H9 (cell line): ENCODE data around the gene OTOL1. TPM values are rescaled to one million over a fixed set of nuclear protein-coding genes. Genes with fewer than 3 reads are reported as not detected.

Experiments used
- DNase-seq: peaks from one replicate; pipeline ENCODE4 v3.0.0-alpha.2; 2017
- H2AFZ ChIP-seq: one replicate; pipeline ENCODE4 v1.6.1; 2013; ENCODE audit warnings: mild to moderate bottlenecking, low read length, control low read depth, moderate library complexity
- H2AK5ac ChIP-seq: 2 replicates; pipeline ENCODE4 v1.6.1; 2013; ENCODE audit warnings: low read length, control low read depth, mixed read lengths; ENCODE audit not compliant: insufficient read length
- H2BK120ac ChIP-seq: one replicate; pipeline ENCODE4 v1.6.1; 2013; ENCODE audit warnings: low read depth, mild to moderate bottlenecking, low read length, control low read depth, inconsistent platforms; ENCODE audit not compliant: poor library complexity, severe bottlenecking
- H2BK12ac ChIP-seq: 2 replicates; pipeline ENCODE4 v1.6.1; 2013; ENCODE audit warnings: low read length, control low read depth, mixed read lengths, low read depth; ENCODE audit not compliant: insufficient read length
- H2BK15ac ChIP-seq: 2 replicates; pipeline ENCODE4 v1.6.1; 2013; ENCODE audit warnings: low read depth, low read length, control low read depth
- H2BK20ac ChIP-seq: one replicate; pipeline ENCODE4 v1.6.1; 2013; ENCODE audit warnings: low read depth, mild to moderate bottlenecking, low read length, control low read depth, inconsistent platforms; ENCODE audit not compliant: poor library complexity, severe bottlenecking
- H2BK5ac ChIP-seq: 2 replicates; pipeline ENCODE4 v1.6.1; 2013; ENCODE audit warnings: low read length, control low read depth, mixed read lengths; ENCODE audit not compliant: insufficient read length
- H3K14ac ChIP-seq: 2 replicates; pipeline ENCODE4 v1.6.1; 2013; ENCODE audit warnings: low read length, control low read depth; ENCODE audit not compliant: insufficient read depth
- H3K18ac ChIP-seq: 2 replicates; pipeline ENCODE4 v1.6.1; 2013; ENCODE audit warnings: low read depth, mild to moderate bottlenecking, mixed read lengths, low read length, control low read depth; ENCODE audit not compliant: insufficient read length
- H3K23ac ChIP-seq: 2 replicates; pipeline ENCODE4 v1.6.1; 2013; ENCODE audit warnings: low read length, control low read depth, mixed read lengths, low read depth; ENCODE audit not compliant: insufficient read length
- H3K23me2 ChIP-seq: 2 replicates; pipeline ENCODE4 v1.6.1; 2013; ENCODE audit warnings: low read depth, mild to moderate bottlenecking, mixed read lengths, low read length, control low read depth; ENCODE audit not compliant: insufficient read length, poor library complexity, severe bottlenecking
- H3K27ac ChIP-seq: 2 replicates; pipeline ENCODE4 v1.5.1; 2013; ENCODE audit warnings: low read length, control low read depth, mixed read lengths, low read depth; ENCODE audit not compliant: insufficient read length
- H3K27me3 ChIP-seq: 2 replicates; pipeline ENCODE4 v1.6.1; 2013; ENCODE audit warnings: low read length, control low read depth, inconsistent platforms; ENCODE audit not compliant: insufficient read depth
- H3K4ac ChIP-seq: 2 replicates; pipeline ENCODE4 v1.6.1; 2013; ENCODE audit warnings: low read depth, mild to moderate bottlenecking, control low read depth, inconsistent platforms, low read length, moderate library complexity
- H3K4me1 ChIP-seq: 2 replicates; pipeline ENCODE4 v1.6.1; 2013; ENCODE audit warnings: low read length, control low read depth, inconsistent platforms; ENCODE audit not compliant: insufficient read depth
- H3K4me2 ChIP-seq: 2 replicates; pipeline ENCODE4 v1.6.1; 2013; ENCODE audit warnings: low read length, control low read depth, mixed read lengths; ENCODE audit not compliant: insufficient read length, insufficient read depth
- H3K56ac ChIP-seq: 2 replicates; pipeline ENCODE4 v1.6.1; 2013; ENCODE audit warnings: low read depth, mild to moderate bottlenecking, mixed read lengths, low read length, control low read depth; ENCODE audit not compliant: insufficient read length
- H3K79me1 ChIP-seq: 2 replicates; pipeline ENCODE4 v1.6.1; 2013; ENCODE audit warnings: low read depth, mild to moderate bottlenecking, moderate library complexity, low read length, control low read depth, inconsistent platforms; ENCODE audit not compliant: insufficient read depth, poor library complexity, severe bottlenecking
- H3K79me2 ChIP-seq: 2 replicates; pipeline ENCODE4 v1.6.1; 2013; ENCODE audit warnings: low read length, control low read depth, inconsistent platforms; ENCODE audit not compliant: insufficient read depth
- H3K9ac ChIP-seq: 2 replicates; pipeline ENCODE4 v1.6.1; 2013; ENCODE audit warnings: low read length, control low read depth, mixed read lengths; ENCODE audit not compliant: insufficient read length; ENCODE audit errors: extremely low read depth
- H3K9me3 ChIP-seq: one replicate; pipeline ENCODE4 v1.6.1; 2013; ENCODE audit warnings: low read depth, low read length, inconsistent platforms; ENCODE audit not compliant: control insufficient read depth
- H3T11ph ChIP-seq: one replicate; pipeline ENCODE4 v1.6.1; 2013; ENCODE audit warnings: mild to moderate bottlenecking, low read length, control low read depth, inconsistent platforms
- H4K20me1 ChIP-seq: one replicate; pipeline ENCODE4 v1.6.1; 2013; ENCODE audit not compliant: control insufficient read depth, insufficient read length, insufficient read depth
- H4K5ac ChIP-seq: 2 replicates; pipeline ENCODE4 v1.6.1; 2013; ENCODE audit warnings: low read depth, mild to moderate bottlenecking, mixed read lengths, low read length, control low read depth; ENCODE audit not compliant: insufficient read length
- H4K8ac ChIP-seq: replicated peaks from 2 replicates; pipeline ENCODE4 v1.6.1; 2013; ENCODE audit warnings: low read length, control low read depth, mixed read lengths, low read depth; ENCODE audit not compliant: insufficient read length
- H4K91ac ChIP-seq: 2 replicates; pipeline ENCODE4 v1.6.1; 2013; ENCODE audit warnings: low read depth, mild to moderate bottlenecking, moderate library complexity, mixed read lengths, low read length, control low read depth; ENCODE audit not compliant: insufficient read length
- H3K27ac Mint-ChIP-seq, 3 experiments: 2 replicates in 2 of 3; 3 replicates in 1 of 3; pipeline ENCODE4 v1.8.0; 2020 to 2021; ENCODE audit warnings: mixed read lengths in 3 of 3, mild to moderate bottlenecking in 1 of 3, moderate library complexity in 1 of 3
- H3K27me3 Mint-ChIP-seq: 2 replicates; pipeline ENCODE4 v1.8.0; 2021; ENCODE audit warnings: low read depth, mild to moderate bottlenecking, moderate library complexity, mixed read lengths
- H3K36me3 Mint-ChIP-seq, 3 experiments: 2 replicates in 2 of 3; 3 replicates in 1 of 3; pipeline ENCODE4 v1.8.0; 2020 to 2021; ENCODE audit warnings: low read depth in 3 of 3, mixed read lengths in 3 of 3; ENCODE audit not compliant: insufficient read depth in 1 of 3
- H3K4me1 Mint-ChIP-seq, 2 experiments: 2 replicates each; pipeline ENCODE4 v1.8.0; 2020; ENCODE audit warnings: mixed read lengths in 2 of 2
- H3K4me3 Mint-ChIP-seq, 2 experiments: 2 replicates in 1 of 2; 3 replicates in 1 of 2; pipeline ENCODE4 v1.8.0; 2020 to 2021; ENCODE audit warnings: mild to moderate bottlenecking in 2 of 2, mixed read lengths in 2 of 2, moderate library complexity in 1 of 2
- H3K9me3 Mint-ChIP-seq, 2 experiments: 2 replicates in 1 of 2; 3 replicates in 1 of 2; pipeline ENCODE4 v1.8.0; 2020; ENCODE audit warnings: mild to moderate bottlenecking in 2 of 2, mixed read lengths in 2 of 2, moderate library complexity in 1 of 2
- WGBS: extraction: QIAGEN DNeasy Blood & Tissue Kit; methylation state at CpG from one replicate; pipeline ENCODE4 v1.1.7; 2013; ENCODE audit warnings: missing lambda C conversion rate, low lambda C conversion rate, mixed read lengths; ENCODE audit not compliant: insufficient read length; ENCODE audit errors: extremely low coverage; 5-methylcytosine and 5-hydroxymethylcytosine counted together
- total RNA-seq: library from RNA; stranded (reverse); gene quantifications from 2 replicates; pipeline ENCODE4 v1.2.1, GENCODE V29; 2021
- TF ChIP-seq, protein P1 (sequence below): fragments of 200-600 bp; sonication (generic); conservative IDR thresholded peaks from 3 replicates; pipeline ENCODE4 v1.8.0; 2021; ENCODE audit warnings: antibody characterized with exemption, mild to moderate bottlenecking

OTOL1 gene
- total RNA-seq, 1 experiment from 2014 or later = not detected

DNA sequence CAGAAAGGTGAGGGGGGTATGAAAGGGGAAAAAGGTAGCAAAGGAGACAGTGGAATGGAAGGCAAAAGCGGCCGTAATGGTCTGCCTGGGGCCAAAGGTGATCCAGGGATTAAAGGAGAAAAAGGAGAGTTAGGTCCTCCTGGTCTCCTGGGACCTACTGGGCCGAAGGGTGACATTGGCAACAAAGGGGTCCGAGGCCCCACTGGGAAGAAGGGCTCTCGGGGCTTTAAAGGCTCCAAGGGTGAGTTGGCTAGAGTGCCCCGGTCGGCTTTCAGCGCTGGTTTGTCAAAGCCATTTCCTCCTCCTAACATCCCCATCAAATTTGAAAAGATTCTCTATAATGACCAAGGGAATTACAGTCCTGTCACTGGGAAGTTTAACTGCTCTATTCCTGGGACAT lies 6.7 kb downstream of the OTOL1 start:
- Histone ChIP-seq H4K8ac (no peak overlapping the region), H2AK5ac (no peak overlapping the region), H3K9me3 (no peaks in the 10 kb centered on the region), H2BK15ac (no peak overlapping the region), H3K14ac (no peak overlapping the region), H3K4me1 (no peaks in the 10 kb centered on the region), H3T11ph (no peak overlapping the region), H3K18ac (no peak overlapping the region), H4K5ac (no peak overlapping the region), H2BK20ac (no peak overlapping the region), H2BK5ac (no peak overlapping the region), H2AFZ (no peak overlapping the region), H4K91ac (no peak overlapping the region), H2BK120ac (no peak overlapping the region), H3K79me2 (no peaks in the 10 kb centered on the region), H4K20me1 (no peaks in the 10 kb centered on the region), H3K27me3 (no peaks in the 10 kb centered on the region), H3K23me2 (no peaks in the 10 kb centered on the region), H2BK12ac (no peak overlapping the region), H3K23ac (no peak overlapping the region), H3K79me1 (no peaks in the 10 kb centered on the region), H3K56ac (no peak overlapping the region), H3K4me2 (no peak overlapping the region), H3K9ac (no peak overlapping the region), H3K4ac (no peak overlapping the region), H3K27ac (no peak overlapping the region)
- no CpG with 5 or more reads among the region's 8 CpGs for WGBS
- Mint-ChIP-seq H3K4me1 (peaks cover 6 to 10% of the 10 kb centered on the region in 2 experiments), H3K4me3 (no peak overlapping the region), H3K27me3 (no peaks in the 10 kb centered on the region), H3K9me3 (no peaks in the 10 kb centered on the region), H3K36me3 (no peaks in the 10 kb centered on the region), H3K27ac (no peak overlapping the region)
- TF ChIP-seq, protein P1, sequence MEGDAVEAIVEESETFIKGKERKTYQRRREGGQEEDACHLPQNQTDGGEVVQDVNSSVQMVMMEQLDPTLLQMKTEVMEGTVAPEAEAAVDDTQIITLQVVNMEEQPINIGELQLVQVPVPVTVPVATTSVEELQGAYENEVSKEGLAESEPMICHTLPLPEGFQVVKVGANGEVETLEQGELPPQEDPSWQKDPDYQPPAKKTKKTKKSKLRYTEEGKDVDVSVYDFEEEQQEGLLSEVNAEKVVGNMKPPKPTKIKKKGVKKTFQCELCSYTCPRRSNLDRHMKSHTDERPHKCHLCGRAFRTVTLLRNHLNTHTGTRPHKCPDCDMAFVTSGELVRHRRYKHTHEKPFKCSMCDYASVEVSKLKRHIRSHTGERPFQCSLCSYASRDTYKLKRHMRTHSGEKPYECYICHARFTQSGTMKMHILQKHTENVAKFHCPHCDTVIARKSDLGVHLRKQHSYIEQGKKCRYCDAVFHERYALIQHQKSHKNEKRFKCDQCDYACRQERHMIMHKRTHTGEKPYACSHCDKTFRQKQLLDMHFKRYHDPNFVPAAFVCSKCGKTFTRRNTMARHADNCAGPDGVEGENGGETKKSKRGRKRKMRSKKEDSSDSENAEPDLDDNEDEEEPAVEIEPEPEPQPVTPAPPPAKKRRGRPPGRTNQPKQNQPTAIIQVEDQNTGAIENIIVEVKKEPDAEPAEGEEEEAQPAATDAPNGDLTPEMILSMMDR = no peak
- DNase-seq = no peak
